ACC112 (cell line): ENCODE data around the gene MFSD12.

ENCODE experiments used
- H2AFZ ChIP-seq: fragments of 200-600 bp; sonication (generic); one replicate; pipeline ENCODE4 v1.6.0; 2017; ENCODE audit warnings: antibody characterized with exemption, low read length; ENCODE audit not compliant: unreplicated experiment
- H3K27ac ChIP-seq: fragments of 200-600 bp; sonication (generic); 2 replicates; pipeline ENCODE4 v1.5.1; 2014; ENCODE audit warnings: low read depth, mild to moderate bottlenecking, antibody characterized with exemption, low read length, moderate library complexity
- H3K27me3 ChIP-seq: fragments of 200-600 bp; sonication (generic); 2 replicates; pipeline ENCODE4 v1.6.1; 2014; ENCODE audit warnings: mild to moderate bottlenecking, antibody characterized with exemption, low read length, moderate library complexity, mixed read lengths; ENCODE audit not compliant: insufficient read depth
- H3K36me3 ChIP-seq: fragments of 200-600 bp; sonication (generic); 2 replicates; pipeline ENCODE4 v1.6.1; 2016; ENCODE audit warnings: mild to moderate bottlenecking, antibody characterized with exemption, low read length, moderate library complexity, mixed read lengths; ENCODE audit not compliant: insufficient read depth
- H3K4me1 ChIP-seq: fragments of 200-600 bp; sonication (generic); one replicate; pipeline ENCODE4 v1.6.1; 2016; ENCODE audit warnings: low read length, mixed read lengths; ENCODE audit not compliant: insufficient read depth, unreplicated experiment, control insufficient read depth
- H3K4me3 ChIP-seq: fragments of 200-600 bp; sonication (generic); 2 replicates; pipeline ENCODE4 v1.5.1; 2014; ENCODE audit warnings: mild to moderate bottlenecking, low read depth, low read length
- H3K79me2 ChIP-seq: fragments of 200-600 bp; sonication (generic); one replicate; pipeline ENCODE4 v1.6.0; 2016; ENCODE audit warnings: low read length; ENCODE audit not compliant: control insufficient read depth, unreplicated experiment, insufficient read depth

The MFSD12 gene

GRCh38 chr19:3544742-3545668, 12.4 kb downstream of the MFSD12 start:
- Histone ChIP-seq H3K27me3 (no peaks in the 10 kb centered on the region), H3K4me1 (no peaks in the 10 kb centered on the region), H3K36me3 (no peaks in the 10 kb centered on the region), H2AFZ (no peak overlapping the region), H3K4me3 (no peak overlapping the region), H3K79me2 (no peaks in the 10 kb centered on the region), H3K27ac (no peak overlapping the region)

- no peak overlapping the region for H2AFZ ChIP-seq
- H3K79me2 ChIP-seq, result no peaks in the 10 kb centered on the region
- H3K4me1 ChIP-seq, result no peaks in the 10 kb centered on the region
- H3K36me3 ChIP-seq, result 0 out of 2 replicates have a peak, but pooled peaks cover 5% of the 10 kb centered on the region
- H3K27ac ChIP-seq, result no peak overlapping the region
- H3K4me3 ChIP-seq, result no peak overlapping the region
- no peaks in the 10 kb centered on the region for H3K27me3 ChIP-seq
Measured at GRCh38 chr19:3544058-3544376, 13.4 kb downstream of the MFSD12 start.

GRCh38 chr19:3543150-3544057, 14.0 kb downstream of the MFSD12 start:
- 0 out of 2 replicates have a peak, but pooled peaks cover 5% of the 10 kb centered on the region for H3K36me3 ChIP-seq
- H3K27ac ChIP-seq, result no peak overlapping the region
- no peak overlapping the region for H3K4me3 ChIP-seq
- no peak overlapping the region for H2AFZ ChIP-seq
- no peaks in the 10 kb centered on the region for H3K79me2 ChIP-seq
- no peaks in the 10 kb centered on the region for H3K27me3 ChIP-seq
- H3K4me1 ChIP-seq, result no peaks in the 10 kb centered on the region

- Histone ChIP-seq H3K79me2 (no peaks in the 10 kb centered on the region), H3K27ac (no peak overlapping the region), H3K27me3 (no peaks in the 10 kb centered on the region), H3K4me1 (no peaks in the 10 kb centered on the region), H2AFZ (no peak overlapping the region), H3K4me3 (no peak overlapping the region), H3K36me3 (0 out of 2 replicates have a peak, but pooled peaks cover 5% of the 10 kb centered on the region)
Measured at GRCh38 chr19:3539756-3540118, 17.6 kb downstream of the MFSD12 start.

- Histone ChIP-seq H3K27me3 (no peaks in the 10 kb centered on the region), H3K27ac (no peak within 1 kb of the TSS), H2AFZ (no peak within 1 kb of the TSS), H3K4me3 (no peak within 1 kb of the TSS), H3K4me1 (no peaks in the 10 kb centered on the region), H3K36me3 (0 out of 2 replicates have a peak, but pooled peaks cover 5% of the 10 kb centered on the region), H3K79me2 (no peaks in the 10 kb centered on the region)
Measured at GRCh38 chr19:3538965-3539755, 18.2 kb downstream of the MFSD12 start, which contains the start of gene TEKTIP1. TSS of gene TEKTIP1 (plus strand) at chr19:3539174. CDS start at chr19:3539178, 4 bp downstream.

- no peak overlapping the region for H3K27ac ChIP-seq
- H3K79me2 ChIP-seq, result no peaks in the 10 kb centered on the region
- H2AFZ ChIP-seq, result no peak overlapping the region
- 0 out of 2 replicates have a peak, but pooled peaks cover 5% of the 10 kb centered on the region for H3K36me3 ChIP-seq
- no peak overlapping the region for H3K4me3 ChIP-seq
- no peaks in the 10 kb centered on the region for H3K27me3 ChIP-seq
- no peaks in the 10 kb centered on the region for H3K4me1 ChIP-seq
Measured at GRCh38 chr19:3538258-3538929, 19.0 kb downstream of the MFSD12 start.

- Histone ChIP-seq H3K27me3 (no peaks in the 10 kb centered on the region), H3K4me3 (no peak overlapping the region), H3K27ac (no peak overlapping the region), H2AFZ (no peak overlapping the region), H3K79me2 (no peaks in the 10 kb centered on the region), H3K4me1 (no peaks in the 10 kb centered on the region), H3K36me3 (0 out of 2 replicates have a peak, but pooled peaks cover 5% of the 10 kb centered on the region)
Measured at GRCh38 chr19:3537438-3538240, 19.7 kb downstream of the MFSD12 start.

- 0 out of 2 replicates have a peak, but pooled peaks cover 5% of the 10 kb centered on the region for H3K36me3 ChIP-seq
- no peaks in the 10 kb centered on the region for H3K4me1 ChIP-seq
- no peak overlapping the region for H2AFZ ChIP-seq
- no peaks in the 10 kb centered on the region for H3K79me2 ChIP-seq
- no peak overlapping the region for H3K4me3 ChIP-seq
- H3K27me3 ChIP-seq, result no peaks in the 10 kb centered on the region
- no peak overlapping the region for H3K27ac ChIP-seq
Measured at GRCh38 chr19:3537101-3537437, 20.3 kb downstream of the MFSD12 start.

- Histone ChIP-seq H3K27me3 (no peaks in the 10 kb centered on the region), H3K4me1 (no peaks in the 10 kb centered on the region), H2AFZ (no peak overlapping the region), H3K4me3 (no peak overlapping the region), H3K36me3 (0 out of 2 replicates have a peak, but pooled peaks cover 5% of the 10 kb centered on the region), H3K27ac (no peak overlapping the region), H3K79me2 (no peaks in the 10 kb centered on the region)
Measured at GRCh38 chr19:3536429-3537100, 20.8 kb downstream of the MFSD12 start.
